ENCODE data around the gene PLA2R1.
A peak's percentile ranks its signal among the peaks of the same experiment; 100 is the strongest.

PLA2R1 gene

GRCh38 chr2:159925975-159926374, 136.4 kb downstream of the PLA2R1 start:
- DNase-seq: no peak

GRCh38 chr2:159922563-159922962, 139.9 kb downstream of the PLA2R1 start:
- no peak for DNase-seq

- peak; percentile 89 for DNase-seq
Observed at GRCh38 chr2:159921752-159922404, 140.5 kb downstream of the PLA2R1 start.

- DNase-seq: no peak
Observed at GRCh38 chr2:159916511-159916910, 145.9 kb downstream of the PLA2R1 start.

- no peak for DNase-seq
Observed at GRCh38 chr2:159913900-159914299, 148.5 kb downstream of the PLA2R1 start.

- DNase-seq: no peak
Observed at GRCh38 chr2:159912580-159912979, 149.8 kb downstream of the PLA2R1 start.

GRCh38 chr2:159910951-159911350, 151.5 kb downstream of the PLA2R1 start:
- DNase-seq: no peak

- no peak for DNase-seq
Observed at GRCh38 chr2:159908623-159909022, 153.8 kb downstream of the PLA2R1 start.

GRCh38 chr2:159907909-159908308, 154.5 kb downstream of the PLA2R1 start:
- no peak for DNase-seq

- DNase-seq: no peak
Observed at GRCh38 chr2:159905926-159906714, 156.3 kb downstream of the PLA2R1 start.

GRCh38 chr2:159904959-159905305, 157.5 kb downstream of the PLA2R1 start:
- peak; percentile 89 for DNase-seq

- DNase-seq: peak; percentile 91
Observed at GRCh38 chr2:159904127-159904958, 158.1 kb downstream of the PLA2R1 start, which contains the start of gene LY75. LY75 (minus strand) TSS chr2:159904756.

GRCh38 chr2:159903443-159904126, 158.8 kb downstream of the PLA2R1 start:
- DNase-seq: peak; percentile 69

- DNase-seq: no peak
Observed at GRCh38 chr2:159902722-159903121, 159.7 kb downstream of the PLA2R1 start.

- no peak for DNase-seq
Observed at GRCh38 chr2:159900343-159900742, 162.1 kb downstream of the PLA2R1 start.

- DNase-seq: no peak
Observed at GRCh38 chr2:159898441-159898840, 164.0 kb downstream of the PLA2R1 start.

- DNase-seq: no peak
Observed at GRCh38 chr2:159897720-159898119, 164.7 kb downstream of the PLA2R1 start.

- DNase-seq: no peak
Observed at GRCh38 chr2:159897081-159897480, 165.3 kb downstream of the PLA2R1 start.

- DNase-seq: no peak
Observed at GRCh38 chr2:159895258-159896065, 167.0 kb downstream of the PLA2R1 start.

GRCh38 chr2:159894145-159894838, 168.1 kb downstream of the PLA2R1 start:
- DNase-seq: no peak
